Panc1 (cell line): Measurements from ENCODE around the gene DLGAP5. TPM values are rescaled to one million over a fixed set of nuclear protein-coding genes. Genes with fewer than 3 reads are reported as not detected.

Experiments
- ATAC-seq: fragments of 200-7000 bp; cut with Tn5 transposase; 2 replicates; pipeline ENCODE4 v1.9.1; 2020; ENCODE audit warnings: mild to moderate bottlenecking, moderate library complexity
- BruUV-seq: library from RNA; stranded (reverse); fragments of 400-500 nt; replicated peaks from 2 replicates; lab custom pipeline; 2021; lab: Mats Ljungman, UMichigan
- CTCF ChIA-PET: fragments of 300-600 bp; sonication (Branson Sonifier 250); formaldehyde crosslinking; loops from one replicate; lab custom pipeline; 2022; ENCODE audit warnings: antibody characterized with exemption; lab: Charles Lee
- POLR2A ChIA-PET: fragments of 300-600 bp; sonication (Branson Sonifier 250); formaldehyde crosslinking; loops from one replicate; lab custom pipeline; 2022; ENCODE audit warnings: antibody characterized with exemption; lab: Charles Lee
- DNase-seq: peaks from one replicate; pipeline ENCODE4 v3.0.0-alpha.2; 2010; ENCODE audit warnings: low read depth, low spot score
- H3K27ac ChIP-seq: 2 replicates; pipeline ENCODE4 v1.5.1; 2011; ENCODE audit warnings: mild to moderate bottlenecking, low read length, inconsistent platforms
- H3K27me3 ChIP-seq: fragments of 200-500 bp; sonication (Bioruptor generic); 2 replicates; pipeline ENCODE4 v1.6.0; 2014; ENCODE audit warnings: low read length, inconsistent platforms; ENCODE audit not compliant: control insufficient read depth, insufficient read depth
- H3K36me3 ChIP-seq: fragments of 200-500 bp; sonication (Bioruptor generic); 2 replicates; pipeline ENCODE4 v1.5.1; 2014; ENCODE audit warnings: inconsistent platforms, mild to moderate bottlenecking, low read length, moderate library complexity; ENCODE audit not compliant: control insufficient read depth, insufficient read depth
- H3K4me1 ChIP-seq: 2 replicates; pipeline ENCODE4 v1.5.1; 2011; ENCODE audit warnings: inconsistent platforms, mild to moderate bottlenecking, low read length, moderate library complexity; ENCODE audit not compliant: control insufficient read depth, insufficient read depth
- H3K4me3 ChIP-seq, 2 experiments: 2 replicates each; pipeline ENCODE4 v1.5.1; 2011 to 2012; ENCODE audit warnings: low read depth in 2 of 2, low read length in 2 of 2, mild to moderate bottlenecking in 2 of 2, inconsistent platforms in 1 of 2, moderate library complexity in 1 of 2
- H3K9me3 ChIP-seq: fragments of 200-500 bp; sonication (Bioruptor generic); 2 replicates; pipeline ENCODE4 v1.5.1; 2014; ENCODE audit warnings: low read depth, mild to moderate bottlenecking, inconsistent platforms, low read length, moderate library complexity; ENCODE audit not compliant: control insufficient read depth, insufficient read depth
- CTCF ChIP-seq: fragments of 450-650 bp; IDR thresholded peaks from 2 replicates; pipeline ENCODE4 v1.5.1; 2017; ENCODE audit warnings: mild to moderate bottlenecking
- POLR2AphosphoS5 ChIP-seq: IDR thresholded peaks from 2 replicates; pipeline ENCODE4 v1.6.1; 2012; ENCODE audit warnings: mild to moderate bottlenecking, low read depth, low read length, moderate library complexity
- REST ChIP-seq, 2 experiments: IDR thresholded peaks; 2 replicates each; pipeline ENCODE4 v1.6.1; 2011 to 2012; ENCODE audit warnings: low read depth in 2 of 2, control low read depth in 1 of 2, low read length in 1 of 2, mild to moderate bottlenecking in 1 of 2, moderate library complexity in 1 of 2; ENCODE audit not compliant: insufficient read depth in 1 of 2
- SIN3A ChIP-seq: IDR thresholded peaks from 2 replicates; pipeline ENCODE4 v1.6.1; 2012; ENCODE audit warnings: low read depth, mild to moderate bottlenecking, low read length, moderate library complexity, borderline replicate concordance; ENCODE audit not compliant: insufficient read depth
- TCF7L2 ChIP-seq: IDR thresholded peaks from 2 replicates; pipeline ENCODE4 v1.6.1; 2011; ENCODE audit warnings: mild to moderate bottlenecking, low read depth, low read length, inconsistent platforms
- in situ Hi-C: cut with HindIII; loops from 2 replicates; pipeline ENCODE4 v1.10.0; 2016; ENCODE audit warnings: low sequenced_read_pairs, low pct_unique_long_range_greater_than_20kb
- intact Hi-C: fragments of 100-400 bp; cut with micrococcal nuclease; formaldehyde crosslinking; loops from one replicate; pipeline ENCODE4 v1.10.0; 2022; ENCODE audit not compliant: unreplicated experiment
- total RNA-seq: library from RNA; stranded (reverse); gene quantifications from one replicate; pipeline ENCODE4 v1.2.1, GENCODE V29; 2021; ENCODE audit not compliant: unreplicated experiment

The DLGAP5 gene
- total RNA-seq, 1 experiment from 2014 or later: 48.7 TPM

- no peak overlapping the region for H3K4me3 ChIP-seq
- POLR2A ChIA-PET: no interaction called here
- CTCF ChIA-PET: no interaction called here
- no peaks in the 10 kb centered on the region; the same call in 1 of the 2 replicates for H3K4me1 ChIP-seq
- no peak for TF ChIP-seq TCF7L2
- no peak for TF ChIP-seq POLR2AphosphoS5
- TF ChIP-seq SIN3A: no peak
- no peak for TF ChIP-seq REST (IDR thresholded peaks at IDR 0.05; ENCODE audit: insufficient read depth in 1 of 2, low read depth in 2 of 2, low read length in 1 of 2)
- no peak for TF ChIP-seq CTCF
- H3K27me3 ChIP-seq: no peaks in the 10 kb centered on the region
- H3K36me3 ChIP-seq: no peaks in the 10 kb centered on the region
- no peaks in the 10 kb centered on the region for H3K9me3 ChIP-seq
- BruUV-seq: no TSS peak
- no peak overlapping the region for H3K27ac ChIP-seq
- intact Hi-C loops: no loop called here
- ATAC-seq: no peak
- no peak for DNase-seq
- in situ Hi-C loops: no loop called here
These were observed 75.5 kb downstream of the DLGAP5 start for GRCh38 chr14:55115861-55116245.

DNA sequence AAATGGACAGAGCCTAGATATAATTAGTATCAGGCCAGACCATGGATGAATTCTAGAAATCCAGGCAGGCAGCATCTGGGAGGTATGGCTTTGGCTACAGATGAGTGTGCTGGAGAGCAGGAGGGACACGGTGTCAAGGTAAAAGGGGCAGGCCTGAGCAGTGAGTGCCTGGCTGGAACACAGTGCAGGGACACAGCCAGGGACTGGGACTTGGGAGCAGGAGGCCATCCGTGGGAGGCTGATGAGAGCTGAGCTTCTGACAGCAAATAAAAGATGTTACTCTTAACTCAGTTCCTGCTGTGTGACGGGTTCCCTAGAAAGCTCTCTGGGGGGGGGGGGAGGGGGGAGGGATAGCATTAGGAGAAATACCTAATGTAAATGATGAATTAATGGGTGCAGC lies 75.9 kb downstream of the DLGAP5 start:
- ATAC-seq (no peak), DNase-seq (no peak)
- no peak overlapping the region for H3K27ac ChIP-seq
- in situ Hi-C loops: no loop called here
- no peaks in the 10 kb centered on the region for H3K36me3 ChIP-seq
- CTCF ChIA-PET: no interaction called here
- no peaks in the 10 kb centered on the region; the same call in 1 of the 2 replicates for H3K4me1 ChIP-seq
- no peaks in the 10 kb centered on the region for H3K9me3 ChIP-seq
- BruUV-seq: no TSS peak
- no peaks in the 10 kb centered on the region for H3K27me3 ChIP-seq
- H3K4me3 ChIP-seq: no peak overlapping the region
- intact Hi-C loops: no loop called here
- POLR2A ChIA-PET: no interaction called here
- TF ChIP-seq REST (IDR thresholded peaks at IDR 0.05; ENCODE audit: insufficient read depth in 1 of 2, low read depth in 2 of 2, low read length in 1 of 2) (no peak), POLR2AphosphoS5 (no peak), CTCF (no peak), TCF7L2 (no peak), SIN3A (no peak)
